Measurements from ENCODE around the gene ZNF341. TPM values are rescaled to one million over a fixed set of nuclear protein-coding genes. Genes with fewer than 3 reads are reported as not detected.

The ZNF341 gene
- total and polyA plus RNA-seq, 4 donors, result 1.3 to 7.1 (median 4.6) TPM

DNA sequence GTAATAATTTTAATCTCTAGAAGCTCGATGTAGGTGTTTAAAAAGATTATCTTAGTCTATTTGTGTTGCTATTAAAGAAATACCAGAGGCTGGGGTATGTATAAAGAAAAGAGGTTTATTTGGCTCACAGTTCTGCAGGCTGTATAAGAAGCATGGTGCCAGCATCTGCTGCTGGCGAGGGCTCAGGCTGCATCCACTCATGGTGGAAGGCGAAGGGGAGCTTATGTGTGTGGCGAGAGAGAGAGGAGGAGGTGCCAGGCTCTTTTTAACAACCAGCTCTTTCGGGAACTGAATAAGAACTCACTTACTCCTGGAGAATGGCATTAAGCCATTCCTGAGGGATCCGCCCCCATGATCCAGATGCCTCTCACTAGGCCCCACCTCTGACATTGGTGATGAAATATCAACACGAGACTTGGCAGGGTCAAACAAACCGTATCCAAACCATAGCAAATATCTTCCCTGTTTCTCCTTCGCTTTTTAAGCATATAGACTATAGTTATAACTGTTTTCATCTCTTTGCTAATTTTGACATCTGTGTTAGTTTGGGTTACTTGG is 103.9 kb downstream of the ZNF341 start:
- Histone ChIP-seq H3K9me3 (ENCODE audit: control insufficient read depth, insufficient read depth, low read length) (peaks cover 1% of the 10 kb centered on the region), H3K4me1 (ENCODE audit: control insufficient read depth, insufficient read depth, low read length) (peaks cover 57% of the 10 kb centered on the region), H3K4me3 (ENCODE audit: low read depth, low read length) (no peak overlapping the region), H3K36me3 (ENCODE audit: control insufficient read depth, insufficient read depth, low read length) (peaks cover 2% of the 10 kb centered on the region), H3K27me3 (ENCODE audit: control insufficient read depth, insufficient read depth, low read length) (no peaks in the 10 kb centered on the region), H3K27ac (ENCODE audit: low read depth, low read length) (no peak overlapping the region)
- WGBS (ENCODE audit: insufficient coverage), result 73% methylated on average over 3 of the region's 9 CpGs
- peak in 1 of 6 donors; percentile 33 for DNase-seq (ENCODE audit: low read depth in 4 of 6, low spot score in 6 of 6)

DNA sequence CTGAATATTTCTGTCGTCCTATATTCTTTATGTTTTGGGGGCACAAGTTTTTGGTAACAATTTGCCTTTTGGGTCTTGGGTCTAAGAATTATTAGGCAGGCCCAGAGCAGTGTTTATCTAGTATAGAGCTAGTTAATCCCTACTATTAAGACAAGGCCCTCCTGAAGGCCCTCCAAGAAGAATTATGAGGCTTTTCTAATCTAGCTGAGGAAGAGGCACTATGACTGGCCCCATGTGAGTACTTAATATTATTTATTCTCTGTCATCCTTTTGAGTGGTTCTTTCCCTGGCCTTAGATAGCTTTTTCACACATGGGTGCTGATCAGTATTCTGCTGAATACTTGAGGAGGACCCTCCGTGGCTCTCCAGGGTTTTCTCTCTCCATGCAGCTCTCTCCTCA is 104.5 kb downstream of the ZNF341 start:
- no peaks in the 10 kb centered on the region for H3K27me3 ChIP-seq (ENCODE audit: control insufficient read depth, insufficient read depth, low read length)
- 11% methylated on average over 1 of the region's 2 CpGs for WGBS (ENCODE audit: insufficient coverage)
- H3K36me3 ChIP-seq (ENCODE audit: control insufficient read depth, insufficient read depth, low read length), result peaks cover 2% of the 10 kb centered on the region
- peaks cover 1% of the 10 kb centered on the region for H3K9me3 ChIP-seq (ENCODE audit: control insufficient read depth, insufficient read depth, low read length)
- no peak overlapping the region for H3K27ac ChIP-seq (ENCODE audit: low read depth, low read length)
- H3K4me3 ChIP-seq (ENCODE audit: low read depth, low read length), result no peak overlapping the region
- peak in 1 of 6 donors; percentile 34 for DNase-seq (ENCODE audit: low read depth in 4 of 6, low spot score in 6 of 6)
- peaks cover 53% of the 10 kb centered on the region for H3K4me1 ChIP-seq (ENCODE audit: control insufficient read depth, insufficient read depth, low read length)

DNA sequence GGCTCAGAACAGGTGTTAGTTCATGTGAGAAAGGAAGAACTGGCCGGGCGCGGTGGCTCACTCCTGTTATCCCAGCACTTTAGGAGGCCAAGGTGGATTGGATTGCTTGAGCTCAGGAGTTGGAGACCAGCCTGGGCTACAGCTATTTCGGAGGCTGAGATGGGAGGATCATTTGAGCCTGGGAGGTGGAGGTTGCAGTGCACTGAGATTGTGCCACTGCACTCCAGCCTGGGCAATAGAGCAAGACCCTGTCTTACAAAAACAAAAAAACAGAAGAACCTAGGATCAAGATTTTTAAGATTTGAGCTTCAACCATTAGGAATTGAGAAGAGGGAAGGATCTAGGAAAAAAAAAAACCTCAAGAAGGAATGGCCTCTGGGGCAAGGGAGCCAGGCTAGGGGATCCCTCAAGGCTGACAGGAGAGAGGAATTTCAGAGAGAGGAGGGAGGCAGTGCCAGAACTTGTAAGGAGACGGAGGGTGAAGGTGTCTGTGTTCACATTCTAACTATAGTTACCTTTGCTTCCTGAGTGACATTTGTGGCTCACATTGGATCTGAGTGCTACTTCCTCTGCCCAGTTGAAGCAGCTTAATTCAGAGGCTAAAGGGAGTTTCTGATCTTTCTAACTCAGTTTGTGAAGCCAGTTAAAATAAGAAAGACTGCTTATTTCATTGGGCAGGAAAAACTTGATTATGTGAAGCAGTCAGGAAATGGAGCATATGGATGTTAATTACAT is 105.5 kb downstream of the ZNF341 start:
- Histone ChIP-seq H3K9me3 (ENCODE audit: control insufficient read depth, insufficient read depth, low read length) (peaks cover 1% of the 10 kb centered on the region), H3K36me3 (ENCODE audit: control insufficient read depth, insufficient read depth, low read length) (peaks cover 2% of the 10 kb centered on the region), H3K4me1 (ENCODE audit: control insufficient read depth, insufficient read depth, low read length) (peaks cover 55% of the 10 kb centered on the region), H3K27ac (ENCODE audit: low read depth, low read length) (no peak overlapping the region), H3K4me3 (ENCODE audit: low read depth, low read length) (no peak overlapping the region), H3K27me3 (ENCODE audit: control insufficient read depth, insufficient read depth, low read length) (no peaks in the 10 kb centered on the region)
- DNase-seq (ENCODE audit: low read depth in 4 of 6, low spot score in 6 of 6), result no peak
- WGBS (ENCODE audit: insufficient coverage), result no CpG with 5 or more reads among the region's 5 CpGs

DNA sequence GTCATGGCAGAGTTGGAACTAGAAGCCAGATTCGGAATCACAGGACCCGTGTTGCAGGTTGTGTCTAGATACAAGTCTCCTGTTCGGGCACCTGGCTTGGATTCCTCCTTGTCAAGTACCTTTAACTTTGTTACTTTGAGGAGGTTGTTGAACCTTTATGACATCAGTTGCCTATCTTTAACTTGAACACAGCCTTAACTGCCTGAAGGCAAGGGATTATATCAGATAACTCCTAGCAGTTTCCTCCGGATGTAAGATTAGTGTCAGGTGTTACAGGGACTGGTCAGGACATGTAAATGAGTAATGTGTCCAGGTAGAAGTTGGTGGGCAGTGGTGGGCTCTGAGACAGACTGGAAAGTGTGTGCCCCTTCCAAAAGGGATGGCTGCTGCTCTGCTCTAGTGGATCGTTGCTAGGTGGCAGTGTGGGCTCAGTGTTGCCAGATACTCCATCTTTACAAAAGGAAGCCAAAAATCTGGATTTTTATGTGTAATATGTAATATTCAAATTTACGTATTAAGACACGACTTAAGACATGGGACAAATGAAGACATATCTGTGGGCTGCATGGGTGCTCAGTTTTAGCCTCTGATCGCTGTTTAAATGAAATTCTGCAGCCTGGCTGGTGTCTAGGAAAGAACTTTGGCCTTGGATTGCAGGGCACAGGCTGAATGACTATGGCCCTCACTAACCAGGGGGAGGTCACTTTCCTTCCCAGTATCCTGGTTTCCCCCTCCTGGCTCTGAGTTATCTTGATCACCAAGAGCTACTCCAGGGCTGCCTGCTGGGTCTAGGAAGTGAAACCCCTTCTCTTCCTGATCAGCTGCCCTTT is 106.5 kb downstream of the ZNF341 start:
- peak in 2 of 6 donors; percentile 54 to 80 for DNase-seq (ENCODE audit: low read depth in 4 of 6, low spot score in 6 of 6)
- 86% methylated on average over 7 of the region's 8 CpGs for WGBS (ENCODE audit: insufficient coverage)
- Histone ChIP-seq H3K4me1 (ENCODE audit: control insufficient read depth, insufficient read depth, low read length) (peaks cover 51% of the 10 kb centered on the region), H3K27me3 (ENCODE audit: control insufficient read depth, insufficient read depth, low read length) (no peaks in the 10 kb centered on the region), H3K27ac (ENCODE audit: low read depth, low read length) (no peak overlapping the region), H3K9me3 (ENCODE audit: control insufficient read depth, insufficient read depth, low read length) (peaks cover 1% of the 10 kb centered on the region), H3K4me3 (ENCODE audit: low read depth, low read length) (no peak overlapping the region), H3K36me3 (ENCODE audit: control insufficient read depth, insufficient read depth, low read length) (peaks cover 2% of the 10 kb centered on the region)

DNA sequence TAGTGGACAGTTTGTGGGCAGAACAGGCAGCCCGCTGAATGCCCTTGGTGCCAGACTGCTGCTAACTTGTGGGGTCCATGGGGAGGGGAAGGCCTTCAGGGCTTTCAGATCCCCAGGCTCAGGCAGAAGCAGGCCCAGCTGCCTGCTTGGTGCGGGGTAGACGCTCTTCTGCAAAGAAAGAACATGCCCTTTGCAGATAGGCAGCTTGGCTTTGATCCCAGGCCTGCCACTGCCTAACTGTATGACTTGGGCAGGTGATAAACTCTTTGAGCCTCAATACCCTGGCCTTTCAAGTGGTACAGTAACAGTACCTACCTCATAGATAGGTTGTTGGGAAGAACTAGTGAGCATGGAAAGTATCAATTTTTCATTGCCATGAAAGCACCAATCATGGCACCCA is 107.8 kb downstream of the ZNF341 start:
- Histone ChIP-seq H3K36me3 (ENCODE audit: control insufficient read depth, insufficient read depth, low read length) (peaks cover 2% of the 10 kb centered on the region), H3K4me1 (ENCODE audit: control insufficient read depth, insufficient read depth, low read length) (peaks cover 54% of the 10 kb centered on the region), H3K27me3 (ENCODE audit: control insufficient read depth, insufficient read depth, low read length) (no peaks in the 10 kb centered on the region), H3K27ac (ENCODE audit: low read depth, low read length) (no peak overlapping the region), H3K4me3 (ENCODE audit: low read depth, low read length) (no peak overlapping the region), H3K9me3 (ENCODE audit: control insufficient read depth, insufficient read depth, low read length) (peaks cover 1% of the 10 kb centered on the region)
- peak in 2 of 6 donors; percentile 29 to 49 for DNase-seq (ENCODE audit: low read depth in 4 of 6, low spot score in 6 of 6)
- 44% methylated on average over 3 of the region's 3 CpGs for WGBS (ENCODE audit: insufficient coverage)

DNA sequence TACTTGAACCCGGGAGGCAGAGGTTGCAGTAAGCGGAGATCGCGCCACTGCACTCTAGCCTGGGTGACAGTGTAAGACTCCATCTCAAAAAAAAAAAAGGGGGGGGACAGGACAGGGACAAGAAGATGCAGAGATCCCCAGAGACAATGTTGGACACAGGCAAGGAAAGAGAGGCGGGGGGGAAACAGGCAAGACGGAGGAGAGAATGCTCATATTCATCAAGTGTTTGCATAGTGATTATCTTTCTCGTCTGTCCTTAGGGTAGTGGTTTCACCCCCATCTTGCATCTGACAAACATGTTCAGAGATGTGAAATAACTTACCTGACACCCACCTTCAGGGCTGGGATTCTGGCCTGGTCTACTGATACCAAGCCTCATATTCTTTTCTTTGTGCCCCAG is 108.4 kb downstream of the ZNF341 start:
- H3K9me3 ChIP-seq (ENCODE audit: control insufficient read depth, insufficient read depth, low read length), result peaks cover 1% of the 10 kb centered on the region
- peaks cover 55% of the 10 kb centered on the region for H3K4me1 ChIP-seq (ENCODE audit: control insufficient read depth, insufficient read depth, low read length)
- no peaks in the 10 kb centered on the region for H3K27me3 ChIP-seq (ENCODE audit: control insufficient read depth, insufficient read depth, low read length)
- no peak for DNase-seq (ENCODE audit: low read depth in 4 of 6, low spot score in 6 of 6)
- H3K4me3 ChIP-seq (ENCODE audit: low read depth, low read length), result no peak overlapping the region
- no peaks in the 10 kb centered on the region for H3K36me3 ChIP-seq (ENCODE audit: control insufficient read depth, insufficient read depth, low read length)
- WGBS (ENCODE audit: insufficient coverage), result 82% methylated on average over 5 of the region's 7 CpGs
- H3K27ac ChIP-seq (ENCODE audit: low read depth, low read length), result no peak overlapping the region

DNA sequence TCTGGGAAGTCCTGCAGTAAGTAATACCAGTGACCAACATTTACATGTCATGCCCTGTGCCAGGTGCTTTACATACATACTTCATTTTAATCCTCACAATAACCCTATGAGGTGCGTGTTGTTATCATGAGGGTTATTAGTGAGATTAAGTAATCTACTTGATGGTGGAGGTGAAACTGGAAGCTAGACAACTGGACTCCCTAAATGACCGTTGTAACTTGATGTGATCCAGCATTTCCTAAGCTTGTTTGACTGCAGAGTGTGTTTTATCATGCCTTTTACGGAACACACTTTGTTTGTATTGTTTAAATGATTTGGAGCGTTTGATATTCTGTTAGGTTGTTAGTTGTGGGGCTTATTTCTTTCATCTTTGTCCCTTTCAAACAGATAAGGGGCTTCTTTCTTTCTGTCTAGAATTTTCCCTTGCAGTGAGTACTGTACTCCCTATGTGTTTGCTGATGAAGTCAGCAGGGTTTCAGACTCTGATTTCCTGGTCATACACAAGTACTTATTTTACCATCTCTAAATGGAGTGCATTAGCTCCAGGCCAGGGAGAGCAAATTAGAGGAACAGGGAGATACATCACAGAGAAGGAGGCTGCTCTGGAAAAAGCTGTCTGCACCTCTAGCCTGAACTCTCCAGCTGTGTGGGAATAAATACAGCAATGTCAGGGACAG is 109.1 kb downstream of the ZNF341 start:
- Histone ChIP-seq H3K9me3 (ENCODE audit: control insufficient read depth, insufficient read depth, low read length) (no peaks in the 10 kb centered on the region), H3K27ac (ENCODE audit: low read depth, low read length) (peak overlapping the region; percentile 43)

DNA sequence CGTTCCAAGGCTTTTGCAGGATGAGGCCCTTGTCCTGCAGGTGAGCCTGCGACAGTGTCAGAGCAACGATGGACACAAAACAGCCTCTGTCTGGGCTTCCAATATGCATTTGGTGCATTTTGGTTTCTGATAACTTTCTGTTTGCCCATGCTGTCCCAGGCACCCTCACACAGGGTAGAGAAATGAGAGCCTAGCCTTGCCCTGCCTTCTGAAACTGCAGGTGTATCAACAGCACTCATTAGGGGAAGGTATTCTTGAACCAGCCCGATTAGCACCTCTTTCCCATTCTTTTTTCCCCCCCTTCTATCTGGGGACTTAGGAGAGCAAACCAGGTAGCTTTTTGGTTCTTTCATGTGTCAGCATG is 109.6 kb downstream of the ZNF341 start:
- H3K4me1 ChIP-seq (ENCODE audit: control insufficient read depth, insufficient read depth, low read length), result peaks cover 60% of the 10 kb centered on the region
- WGBS (ENCODE audit: insufficient coverage), result 48% methylated on average over 3 of the region's 4 CpGs
- no peak overlapping the region for H3K4me3 ChIP-seq (ENCODE audit: low read depth, low read length)
- H3K9me3 ChIP-seq (ENCODE audit: control insufficient read depth, insufficient read depth, low read length), result no peaks in the 10 kb centered on the region
- no peak for DNase-seq (ENCODE audit: low read depth in 4 of 6, low spot score in 6 of 6)
- no peaks in the 10 kb centered on the region for H3K36me3 ChIP-seq (ENCODE audit: control insufficient read depth, insufficient read depth, low read length)
- no peaks in the 10 kb centered on the region for H3K27me3 ChIP-seq (ENCODE audit: control insufficient read depth, insufficient read depth, low read length)
- H3K27ac ChIP-seq (ENCODE audit: low read depth, low read length), result peak overlapping the region; percentile 43

More for the DNA sequence above, 109.1 kb downstream of the ZNF341 start:
- Histone ChIP-seq H3K4me3 (ENCODE audit: low read depth, low read length) (no peak overlapping the region), H3K36me3 (ENCODE audit: control insufficient read depth, insufficient read depth, low read length) (no peaks in the 10 kb centered on the region), H3K4me1 (ENCODE audit: control insufficient read depth, insufficient read depth, low read length) (peaks cover 58% of the 10 kb centered on the region), H3K27me3 (ENCODE audit: control insufficient read depth, insufficient read depth, low read length) (no peaks in the 10 kb centered on the region)
- peak in 2 of 6 donors; percentile 26 to 70 for DNase-seq (ENCODE audit: low read depth in 4 of 6, low spot score in 6 of 6)
- 0% methylated on average over 1 of the region's 4 CpGs for WGBS (ENCODE audit: insufficient coverage)
